Astrocyte of the cerebellum (primary cell): Measurements from ENCODE around the gene KLHL3.

Experiments
- DNase-seq: peaks from one replicate; pipeline ENCODE4 v3.0.0-alpha.2; 2011; ENCODE audit warnings: low read depth
- H3K4me3 ChIP-seq: 2 replicates; pipeline ENCODE4 v1.5.1; 2011; ENCODE audit warnings: mild to moderate bottlenecking, low read depth, low read length, moderate library complexity
- CTCF ChIP-seq: IDR thresholded peaks from 2 replicates; pipeline ENCODE4 v1.5.1; 2012; ENCODE audit warnings: low read length, low read depth, moderate library complexity, mild to moderate bottlenecking; ENCODE audit errors: missing control alignments
- in situ Hi-C: cut with HindIII; loops from 2 replicates; pipeline ENCODE4 v1.10.0; 2017; ENCODE audit warnings: low sequenced_read_pairs

KLHL3 gene

GRCh38 chr5:137642091-137642490, 93.8 kb downstream of the KLHL3 start:
- no peak for DNase-seq
- no peak for TF ChIP-seq CTCF
- in situ Hi-C loops: no loop called here
- H3K4me3 ChIP-seq: no peak overlapping the region

- DNase-seq: no peak
- TF ChIP-seq CTCF: no peak
- in situ Hi-C loops: no loop called here
- no peak overlapping the region for H3K4me3 ChIP-seq
Measured at GRCh38 chr5:137641148-137641547, 94.7 kb downstream of the KLHL3 start.

- no peak overlapping the region for H3K4me3 ChIP-seq
- no peak for DNase-seq
- in situ Hi-C loops: no loop called here
- no peak for TF ChIP-seq CTCF
Measured at GRCh38 chr5:137639645-137640044, 96.2 kb downstream of the KLHL3 start.

GRCh38 chr5:137638841-137639240, 97.0 kb downstream of the KLHL3 start:
- DNase-seq: no peak
- in situ Hi-C loops: no loop called here
- H3K4me3 ChIP-seq: no peak overlapping the region
- TF ChIP-seq CTCF: no peak

GRCh38 chr5:137636830-137637714, 98.8 kb downstream of the KLHL3 start:
- in situ Hi-C loops: no loop called here
- no peak for DNase-seq

GRCh38 chr5:137636099-137636498, 99.8 kb downstream of the KLHL3 start:
- no peak for TF ChIP-seq CTCF
- no peak overlapping the region for H3K4me3 ChIP-seq
- no peak for DNase-seq
- in situ Hi-C loops: no loop called here

More at GRCh38 chr5:137636830-137637714, 98.8 kb downstream of the KLHL3 start:
- TF ChIP-seq CTCF: no peak
- H3K4me3 ChIP-seq: no peak overlapping the region
